HG02642 (cell line): Measurements from ENCODE around the gene CCDC57.

Experiments used
- ATAC-seq: cut with Tn5 transposase; IDR thresholded peaks from one replicate; pipeline ENCODE4 v1.9.1; 2021; ENCODE audit warnings: mild to moderate bottlenecking; ENCODE audit not compliant: unreplicated experiment, poor library complexity

The CCDC57 gene

GRCh38 chr17:82113422-82113821 lies 99.2 kb downstream of the CCDC57 start:
- no peak for ATAC-seq

DNA sequence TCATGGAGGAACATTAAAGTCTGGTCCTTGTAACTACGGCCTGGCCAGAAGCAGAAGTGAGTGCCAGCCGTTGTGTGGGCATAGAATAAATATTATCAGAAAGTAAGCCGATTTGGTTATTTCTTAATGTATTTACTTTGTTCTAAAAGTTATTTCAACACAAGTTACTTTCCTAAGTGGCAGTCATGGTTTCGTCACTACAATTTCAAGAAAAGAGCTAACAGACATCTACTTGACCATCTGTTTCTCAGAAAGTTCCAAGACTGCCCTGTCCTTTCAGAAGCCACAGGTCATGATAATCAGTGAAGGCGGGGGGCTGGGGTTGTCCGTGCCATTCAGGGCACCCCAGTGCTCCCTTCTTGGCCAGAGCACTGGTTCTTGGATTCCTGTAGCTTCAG lies 99.7 kb downstream of the CCDC57 start:
- no peak for ATAC-seq

- no peak for ATAC-seq
These were observed 100.3 kb downstream of the CCDC57 start for GRCh38 chr17:82112181-82112913.

- ATAC-seq: no peak
These were observed 102.3 kb downstream of the CCDC57 start for GRCh38 chr17:82110298-82110697.

DNA sequence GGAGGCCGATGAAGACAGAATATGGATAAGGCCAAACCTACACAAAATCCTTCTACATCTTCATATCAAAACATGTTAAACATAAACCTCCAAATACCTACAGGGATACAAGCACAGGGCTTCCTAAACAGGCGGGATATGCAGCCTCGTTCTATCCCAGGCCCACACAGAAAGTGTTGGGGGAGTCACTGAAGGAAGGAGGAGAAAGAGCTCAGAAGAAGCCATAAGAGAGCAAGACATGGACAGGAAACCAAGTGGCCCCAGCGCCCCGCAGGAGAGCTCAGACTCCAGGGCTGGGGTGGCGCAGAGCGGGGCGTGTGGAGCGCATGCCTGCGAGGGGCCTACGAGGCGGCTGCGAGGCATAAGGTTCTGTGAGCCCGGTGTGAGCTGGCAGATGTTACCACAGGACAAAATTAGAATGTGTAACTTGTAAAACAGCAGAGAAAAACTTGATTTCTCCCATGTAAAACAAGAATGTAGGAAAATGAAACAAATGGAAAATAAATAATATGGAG lies 103.6 kb downstream of the CCDC57 start:
- no peak for ATAC-seq

GRCh38 chr17:82108496-82108945 lies 104.1 kb downstream of the CCDC57 start:
- ATAC-seq: no peak

- ATAC-seq: no peak
These were observed 104.6 kb downstream of the CCDC57 start for GRCh38 chr17:82108038-82108437.

GRCh38 chr17:82107341-82107860 lies 105.2 kb downstream of the CCDC57 start:
- no peak for ATAC-seq

DNA sequence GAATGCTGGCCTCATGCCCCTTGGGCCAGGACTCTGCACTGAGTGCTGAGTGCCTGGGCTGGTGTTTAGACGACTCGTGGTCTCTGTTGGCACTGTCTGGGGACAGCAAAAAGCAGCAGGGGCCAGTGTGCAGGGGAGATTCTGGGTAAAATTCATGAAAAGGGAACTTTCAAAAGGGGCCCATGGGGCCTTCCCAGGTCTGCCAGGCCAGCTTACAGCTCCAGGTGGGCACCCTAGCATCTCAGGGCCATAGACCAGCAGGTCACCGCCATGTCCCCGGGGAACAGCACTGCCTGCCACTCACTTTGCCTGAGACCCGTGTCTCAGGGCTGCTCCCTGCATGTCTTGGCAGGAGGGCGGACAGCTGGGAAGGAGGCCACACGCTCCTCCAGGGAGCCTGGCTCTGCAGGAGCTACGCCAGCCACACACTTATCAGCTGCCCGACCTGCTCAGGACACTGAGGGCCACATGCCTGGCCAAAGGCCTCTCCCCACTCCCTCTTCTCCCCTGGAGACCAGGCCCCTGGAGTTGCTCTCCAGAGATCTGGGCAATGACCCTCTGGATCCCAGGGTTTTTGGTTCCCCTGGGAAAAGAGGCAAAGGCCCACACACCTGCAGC lies 105.8 kb downstream of the CCDC57 start:
- peak; percentile 15 for ATAC-seq

GRCh38 chr17:82105882-82106687 lies 106.6 kb downstream of the CCDC57 start:
- peak; percentile 80 for ATAC-seq

GRCh38 chr17:82105417-82105881 lies 107.2 kb downstream of the CCDC57 start:
- no peak for ATAC-seq

- no peak for ATAC-seq
These were observed 107.7 kb downstream of the CCDC57 start for GRCh38 chr17:82104797-82105416.

DNA sequence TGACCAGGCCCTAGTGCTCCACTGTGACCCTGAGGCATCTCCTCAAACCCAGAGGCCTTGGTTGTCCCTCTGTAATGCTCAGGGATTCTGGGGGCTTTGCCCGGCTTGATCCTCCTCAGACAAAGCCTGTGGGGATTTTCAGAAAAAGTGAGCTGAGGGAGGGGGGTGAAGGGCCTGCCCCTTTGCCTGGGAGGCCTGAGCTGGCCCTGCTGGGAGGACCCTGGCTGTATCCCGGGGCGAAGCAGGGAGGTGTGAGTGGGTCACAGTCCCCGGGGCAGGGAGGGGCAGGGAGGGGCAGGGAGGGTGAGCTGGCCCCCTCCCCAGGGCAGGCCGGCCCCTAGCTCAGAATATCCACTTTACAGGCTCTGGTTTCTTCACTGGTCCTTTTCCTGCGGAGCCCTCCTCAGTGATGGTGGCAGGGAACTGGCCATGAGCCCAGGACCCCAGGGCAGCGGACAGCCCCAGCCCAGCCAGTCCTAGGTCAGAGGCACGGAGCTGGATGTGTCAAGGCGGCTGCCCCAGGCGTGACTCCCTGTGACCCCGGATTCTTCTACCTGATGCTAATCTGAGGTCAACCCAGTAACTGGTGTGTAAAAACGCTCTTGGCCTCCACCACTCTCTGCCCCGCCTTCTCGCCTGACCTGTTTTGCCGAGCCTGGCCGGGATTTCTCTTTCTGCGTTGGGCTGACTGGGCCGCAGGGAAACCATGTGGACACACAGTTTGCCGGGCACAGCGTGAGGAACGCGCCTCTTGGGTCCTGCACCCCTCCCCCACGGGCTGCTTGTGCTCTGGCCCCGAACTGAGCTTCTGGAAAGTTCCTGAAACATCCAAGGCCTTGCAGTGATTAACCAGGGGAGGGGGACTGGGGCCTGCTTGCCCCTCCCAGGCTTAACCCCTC lies 108.8 kb downstream of the CCDC57 start:
- no peak for ATAC-seq

GRCh38 chr17:82101767-82102679 lies 110.6 kb downstream of the CCDC57 start:
- no peak for ATAC-seq

- no peak for ATAC-seq
These were observed 111.3 kb downstream of the CCDC57 start for GRCh38 chr17:82101301-82101715.

DNA sequence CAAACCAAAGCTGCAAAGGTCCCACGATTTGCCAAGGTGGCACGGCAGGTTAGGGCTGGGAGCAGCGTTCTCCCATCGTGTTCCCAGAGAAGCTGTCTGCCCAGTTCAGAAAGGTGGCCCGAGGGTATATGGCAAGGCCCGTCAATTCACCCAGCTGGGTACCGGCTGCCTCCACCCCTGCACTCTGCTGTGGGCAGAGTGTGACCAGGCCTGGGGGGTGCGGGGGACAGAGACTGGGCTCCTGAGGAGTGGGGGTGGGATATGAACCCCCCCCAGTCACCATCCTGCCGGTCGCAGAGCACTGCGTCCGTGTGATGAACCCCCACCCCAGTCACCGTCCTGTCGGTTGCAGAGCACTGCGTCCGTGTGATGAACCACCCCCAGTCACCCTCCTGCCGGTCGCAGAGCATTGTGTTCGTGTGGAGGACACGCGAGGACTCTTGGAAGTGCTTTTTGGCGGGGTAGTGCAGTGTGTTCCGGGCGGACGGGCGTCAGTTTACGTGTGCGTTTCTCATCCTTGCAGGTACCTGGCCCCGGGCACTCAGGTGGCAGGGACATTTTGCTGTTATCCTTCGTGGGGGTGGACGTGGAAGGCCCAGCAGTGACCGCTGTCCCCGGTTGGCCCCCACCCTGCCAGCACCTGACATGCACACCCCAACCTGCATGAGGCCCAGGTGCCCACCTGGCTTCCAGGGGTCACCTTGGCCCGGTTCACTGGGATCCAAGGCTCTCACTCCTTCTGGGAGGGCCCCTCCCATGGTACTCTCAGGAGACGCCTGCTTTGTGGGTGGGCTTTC lies 111.9 kb downstream of the CCDC57 start:
- ATAC-seq: no peak
